Body of pancreas (tissue), 4 donors: ENCODE results near the gene TPGS2. TPM values are rescaled to one million over a fixed set of nuclear protein-coding genes. Genes with fewer than 3 reads are reported as not detected.
A peak's percentile ranks its signal among the peaks of the same experiment; 100 is the strongest.
"Not testable (repeated sequence)": the region's sequence is repeated elsewhere in the genome, so short reads cannot be mapped to it uniquely, and the experiment has no call there.

Experiments used
- ATAC-seq: fragments of 150-250 bp; one replicate; pipeline ENCODE4 v1.9.1; 2016
- DNase-seq, 4 donors: peaks; one replicate each; pipeline ENCODE4 v3.0.0-alpha.2; 2019
- H3K27ac ChIP-seq, 4 donors: fragments of 200-600 bp; sonication (generic); 1 replicate in 3 of 4; 2 replicates in 1 of 4; pipeline versions ENCODE4 v1.5.1 to v1.6.1; 2016 to 2019; ENCODE audit warnings: mild to moderate bottlenecking in 1 of 4, mixed read lengths in 1 of 4, moderate library complexity in 1 of 4
- H3K27me3 ChIP-seq, 2 donors: fragments of 200-600 bp; sonication (generic); one replicate each; pipeline ENCODE4 v1.6.0; 2016; ENCODE audit warnings: mild to moderate bottlenecking in 1 of 2
- H3K36me3 ChIP-seq, 2 donors: fragments of 200-600 bp; sonication (generic); replicated peaks in 1 of 2; 2 replicates each; pipeline ENCODE4 v1.5.1; 2016; ENCODE audit warnings: low read depth in 2 of 2; ENCODE audit not compliant: insufficient read depth in 1 of 2
- H3K4me1 ChIP-seq: fragments of 200-600 bp; sonication (generic); one replicate; pipeline ENCODE4 v1.6.0; 2016
- H3K4me3 ChIP-seq, 2 donors: fragments of 200-600 bp; sonication (generic); 1 replicate in 1 of 2; 2 replicates in 1 of 2; pipeline ENCODE4 v1.5.1; 2016 to 2019
- H3K9me3 ChIP-seq, 3 donors: fragments of 200-600 bp; sonication (generic); 1 replicate in 2 of 3; 2 replicates in 1 of 3; pipeline ENCODE4 v1.5.1; 2016
- CTCF ChIP-seq, 7 experiments: fragments of 450-650 bp in 4 of 7; fragments of 200-600 bp in 3 of 7; sonication (generic) in 3 of 7; IDR thresholded peaks; one replicate each; pipeline ENCODE4 v1.5.1; 2016 to 2019; ENCODE audit warnings: antibody characterized with exemption in 7 of 7
- POLR2A ChIP-seq, 3 donors: fragments of 450-650 bp; IDR thresholded peaks; one replicate each; pipeline ENCODE4 v1.6.1; 2016; ENCODE audit warnings: antibody characterized with exemption in 3 of 3, mild to moderate bottlenecking in 2 of 3
- WGBS, 2 donors: methylation state at CpG; one replicate each; pipeline ENCODE4 v1.1.5; 2017; 5-methylcytosine and 5-hydroxymethylcytosine counted together
- intact Hi-C: fragments of 100-400 bp; cut with DNase I; formaldehyde crosslinking; loops from one replicate; pipeline ENCODE4 v1.15.1; 2023
- total RNA-seq, 2 donors: library from RNA; depleted of rRNA; stranded (reverse); fragments of >200 nt; gene quantifications; one replicate each; pipeline ENCODE4 v1.1.0, GENCODE V29; 2016

TPGS2 gene
- total RNA-seq: 10 to 100 TPM; 32.2 to 33.9 TPM

DNA sequence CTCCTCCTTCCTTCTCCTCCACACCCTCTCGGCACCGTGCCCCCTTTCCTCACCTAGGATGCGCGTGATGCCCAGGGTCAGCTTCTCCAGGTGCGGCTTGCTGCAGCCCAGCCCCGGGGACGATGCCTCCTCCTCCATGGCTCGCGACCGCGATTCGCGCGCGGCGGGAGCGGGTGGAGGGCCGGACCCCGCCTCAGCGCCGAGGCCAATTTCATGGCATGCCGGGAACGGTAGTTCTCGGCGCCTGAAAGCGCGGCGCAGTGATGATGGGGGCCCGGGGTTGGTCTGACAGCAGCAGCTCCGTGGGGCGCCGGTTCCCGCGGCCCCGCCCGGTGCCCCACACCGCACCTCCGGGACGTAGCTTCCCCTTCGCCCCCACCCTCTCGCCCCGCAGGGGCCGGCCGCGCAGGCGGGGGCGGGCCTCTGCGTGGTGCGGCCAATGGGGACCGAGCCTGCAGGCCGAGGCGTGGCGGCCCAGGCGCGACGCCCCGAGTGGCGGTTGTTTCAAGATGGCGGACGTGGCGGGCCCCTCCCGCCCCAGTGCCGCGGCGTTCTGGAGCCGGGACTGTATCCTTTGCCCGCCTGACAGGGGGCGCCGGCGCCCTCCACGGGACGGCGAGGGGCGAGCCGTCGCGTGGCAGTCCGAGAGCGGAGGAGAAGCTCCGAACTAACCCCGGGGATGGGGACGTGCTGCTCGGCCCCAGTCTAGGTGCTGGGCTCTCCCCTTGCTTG lies at the start of gene TPGS2, which contains the start of gene KIAA1328:
Gene TPGS2, minus strand, starts transcription at position 373 of the 732 bp plus-strand sequence. Its CDS starts 235 bp downstream, at position 138.
Gene KIAA1328, plus strand, starts transcription at position 498 of the 732 bp plus-strand sequence. Its CDS starts 12 bp downstream, at position 510.
- Histone ChIP-seq H3K9me3 (no peaks in the 10 kb centered on the region), H3K4me1 (peaks cover 27% of the 10 kb centered on the region), H3K27ac (peak within 1 kb of the TSS; percentile 80 to 93 (median 88)), H3K36me3 (no peaks in the 10 kb centered on the region), H3K27me3 (no peaks in the 10 kb centered on the region), H3K4me3 (peak within 1 kb of the TSS; percentile 52 to 96)
- WGBS, 2 donors: 1 to 2% methylated on average over 7 to 66 of the region's 83 CpGs
- peak; percentile 76 to 87 (median 84) for DNase-seq
- intact Hi-C loops: no loop called here
- peak; percentile 91 for ATAC-seq
- TF ChIP-seq CTCF (IDR thresholded peaks at IDR 0.05) (peak in 6 of 7 experiments; percentile 11 to 50 (median 38)), POLR2A (IDR thresholded peaks at IDR 0.05) (peak; percentile 45 to 83 (median 82))

GRCh38 chr18:36873826-36874225 lies 45.0 kb upstream of the TPGS2 start:
- H3K4me1 ChIP-seq, ATAC-seq, H3K27ac ChIP-seq, H3K9me3 ChIP-seq, H3K27me3 ChIP-seq, DNase-seq, H3K4me3 ChIP-seq, intact Hi-C loops, H3K36me3 ChIP-seq: not testable (repeated sequence)

DNA sequence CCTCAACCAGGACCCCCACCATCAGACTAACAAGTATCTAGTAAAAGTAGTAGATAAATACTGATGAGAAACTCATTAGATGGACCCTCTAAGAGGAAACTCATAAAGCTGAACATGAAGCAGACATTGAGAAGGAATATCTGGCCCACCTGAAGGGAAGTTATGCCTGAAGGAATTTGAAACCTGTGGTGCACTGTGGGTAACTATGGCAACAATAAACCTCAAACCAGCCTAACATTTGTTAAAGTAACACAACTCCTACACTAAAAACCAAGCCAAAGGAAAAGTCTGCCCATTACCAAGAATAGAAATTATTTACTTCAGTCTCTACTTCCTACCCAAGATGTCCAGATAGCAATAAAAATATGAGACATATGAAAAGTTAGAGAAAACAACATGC lies 43.5 kb upstream of the TPGS2 start:
- H3K27me3 ChIP-seq: no peaks in the 10 kb centered on the region

DNA sequence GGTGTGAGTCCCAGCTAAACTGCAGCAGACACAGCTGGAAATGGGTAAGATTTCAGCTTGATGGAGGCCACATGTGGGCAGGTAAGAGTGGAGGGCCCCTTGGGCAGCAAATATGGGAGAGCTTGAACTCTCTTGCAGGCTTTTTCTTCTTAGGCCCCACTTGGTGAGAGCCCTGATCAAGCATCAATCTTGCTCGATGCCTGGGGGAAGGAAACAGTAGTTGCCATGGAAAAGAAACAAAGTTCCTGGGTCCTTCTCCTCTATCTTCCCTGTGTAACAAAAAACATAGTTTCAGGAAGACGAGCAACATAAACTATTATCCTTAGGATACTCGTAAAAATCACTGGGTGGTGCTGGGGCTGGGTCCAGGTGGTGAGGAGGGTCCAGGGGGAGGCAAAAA lies 43.0 kb upstream of the TPGS2 start:
- intact Hi-C loops: no loop called here
- H3K27me3 ChIP-seq: no peaks in the 10 kb centered on the region
- H3K4me1 ChIP-seq: no peaks in the 10 kb centered on the region
- H3K4me3 ChIP-seq: no peak overlapping the region
- no peak overlapping the region for H3K27ac ChIP-seq
- no peaks in the 10 kb centered on the region for H3K36me3 ChIP-seq
- TF ChIP-seq POLR2A (IDR thresholded peaks at IDR 0.05) (no peak), CTCF (IDR thresholded peaks at IDR 0.05) (no peak)
- no peak for DNase-seq
- no peak for ATAC-seq
- WGBS, 2 donors: 64 to 94% methylated on average over 3 of the region's 3 CpGs
- peaks cover 0 to 5% (median 0%) of the 10 kb centered on the region in 3 donors for H3K9me3 ChIP-seq

More for the DNA sequence above, 43.5 kb upstream of the TPGS2 start:
- Histone ChIP-seq H3K36me3 (no peaks in the 10 kb centered on the region), H3K9me3 (peaks cover 0 to 5% (median 0%) of the 10 kb centered on the region in 3 donors), H3K4me3 (no peak overlapping the region), H3K4me1 (no peaks in the 10 kb centered on the region), H3K27ac (no peak overlapping the region)
- intact Hi-C loops: no loop called here
- DNase-seq (no peak), ATAC-seq (no peak)
- TF ChIP-seq POLR2A (IDR thresholded peaks at IDR 0.05) (no peak), CTCF (IDR thresholded peaks at IDR 0.05) (no peak)

GRCh38 chr18:36867056-36867455 lies 38.3 kb upstream of the TPGS2 start:
- Histone ChIP-seq H3K27me3 (no peaks in the 10 kb centered on the region), H3K36me3 (no peaks in the 10 kb centered on the region), H3K9me3 (no peaks in the 10 kb centered on the region), H3K4me1 (no peaks in the 10 kb centered on the region), H3K4me3 (no peak overlapping the region), H3K27ac (no peak overlapping the region)
- ATAC-seq (no peak), DNase-seq (no peak)
- 100% methylated on average over 1 of the region's 1 CpG for WGBS, 2 donors
- TF ChIP-seq CTCF (IDR thresholded peaks at IDR 0.05) (no peak), POLR2A (IDR thresholded peaks at IDR 0.05) (no peak)
- intact Hi-C loops: no loop called here
